Central memory CD8-positive, alpha-beta T cell (primary cell): ENCODE results near the gene IQUB.

ENCODE experiments used
- ATAC-seq: fragments of 150-1000 bp; cut with Tn5 transposase; replicated peaks from 2 replicates; pipeline ENCODE4 v1.10.0; 2022; ENCODE audit warnings: mild to moderate bottlenecking, moderate FRiP score, moderate number of reproducible peaks; ENCODE audit not compliant: poor library complexity, severe bottlenecking; ENCODE audit errors: extremely low read depth
- DNase-seq, 2 donors: peaks; one replicate each; pipeline ENCODE4 v3.0.0; 2021; ENCODE audit warnings: low spot score in 2 of 2
- H3K27ac Mint-ChIP-seq: one replicate; pipeline ENCODE4 v1.8.0; 2022; ENCODE audit warnings: low read depth, mild to moderate bottlenecking, moderate library complexity, mixed read lengths
- H3K27me3 Mint-ChIP-seq: one replicate; pipeline ENCODE4 v1.8.0; 2022; ENCODE audit warnings: mixed read lengths
- H3K36me3 Mint-ChIP-seq: one replicate; pipeline ENCODE4 v1.8.0; 2022; ENCODE audit warnings: mild to moderate bottlenecking, moderate library complexity, mixed read lengths; ENCODE audit not compliant: insufficient read depth
- H3K4me1 Mint-ChIP-seq: one replicate; pipeline ENCODE4 v1.8.0; 2022; ENCODE audit warnings: mixed read lengths
- H3K4me3 Mint-ChIP-seq: one replicate; pipeline ENCODE4 v1.8.0; 2022; ENCODE audit warnings: mild to moderate bottlenecking, moderate library complexity, mixed read lengths
- H3K9me3 Mint-ChIP-seq: one replicate; pipeline ENCODE4 v1.8.0; 2022; ENCODE audit warnings: mixed read lengths

IQUB gene

DNA sequence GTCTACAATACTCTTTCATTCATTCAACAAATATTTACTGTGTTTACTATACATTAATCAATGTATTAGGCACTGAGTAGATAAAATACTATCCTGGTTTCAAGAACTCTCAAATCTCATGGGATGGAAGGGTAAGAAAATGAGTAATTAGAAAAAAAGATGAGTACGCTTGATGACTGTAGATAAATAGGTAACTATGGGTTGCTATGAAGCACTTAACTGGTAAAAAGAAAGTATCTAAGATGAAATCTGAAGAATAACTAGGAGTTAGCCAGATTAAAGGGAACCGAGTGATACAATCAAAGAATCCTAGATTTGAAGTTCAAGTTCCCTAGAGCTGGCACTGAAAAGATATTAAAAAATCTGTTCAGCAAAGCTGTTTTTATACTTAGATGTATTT is 62.1 kb downstream of the IQUB start:
- no peak overlapping the region for H3K27ac Mint-ChIP-seq
- ATAC-seq (no peak), DNase-seq (no peak)
- H3K27me3 Mint-ChIP-seq, result peaks cover 42% of the 10 kb centered on the region
- H3K4me1 Mint-ChIP-seq, result no peaks in the 10 kb centered on the region
- H3K9me3 Mint-ChIP-seq, result peaks cover 6% of the 10 kb centered on the region
- H3K4me3 Mint-ChIP-seq, result no peak overlapping the region
- no peaks in the 10 kb centered on the region for H3K36me3 Mint-ChIP-seq

DNA sequence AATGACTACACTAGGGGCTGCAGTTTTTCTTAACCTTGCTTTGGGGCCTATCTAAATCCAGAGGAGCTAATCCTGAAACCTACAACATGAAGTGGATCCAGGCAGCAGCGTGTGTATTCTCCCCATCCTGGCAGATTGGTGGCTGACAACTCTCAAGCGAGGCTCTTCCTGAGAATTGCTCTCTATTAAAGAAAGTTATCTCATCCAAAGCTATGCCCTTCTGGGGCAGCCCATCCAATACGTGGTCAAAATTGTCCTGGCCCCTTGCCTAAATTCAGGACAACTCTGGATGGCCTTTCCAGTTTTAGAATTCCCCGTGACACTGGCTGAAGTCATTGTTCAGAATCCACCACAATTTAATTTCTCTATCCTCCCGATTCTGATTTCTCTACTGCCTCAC is 66.1 kb downstream of the IQUB start:
- H3K4me3 Mint-ChIP-seq, result no peak overlapping the region
- H3K36me3 Mint-ChIP-seq, result no peaks in the 10 kb centered on the region

DNA sequence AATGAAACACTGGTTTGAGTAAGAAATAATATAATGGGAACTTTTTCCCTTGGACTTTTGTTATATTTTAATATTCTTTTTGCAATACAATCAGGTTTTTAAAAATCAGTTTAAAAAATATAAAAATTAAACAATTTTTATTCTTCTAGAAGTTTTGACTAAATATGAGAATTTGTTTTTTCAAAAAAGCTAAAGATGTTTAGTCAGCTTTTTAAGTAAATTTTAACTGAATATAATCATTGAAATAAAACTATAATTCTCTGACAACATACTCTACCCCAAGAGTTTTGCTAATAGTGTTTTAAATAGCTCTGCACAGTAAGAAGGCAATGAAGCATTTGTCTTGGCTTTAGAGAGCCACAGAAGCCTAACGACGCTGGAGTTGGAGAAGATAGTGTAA is 70.5 kb downstream of the IQUB start:
- no peaks in the 10 kb centered on the region for H3K36me3 Mint-ChIP-seq
- no peak overlapping the region for H3K4me3 Mint-ChIP-seq
- no peak for DNase-seq
- H3K27ac Mint-ChIP-seq, result no peak overlapping the region
- H3K4me1 Mint-ChIP-seq, result no peaks in the 10 kb centered on the region
- no peaks in the 10 kb centered on the region for H3K9me3 Mint-ChIP-seq
- peaks cover 18% of the 10 kb centered on the region for H3K27me3 Mint-ChIP-seq
- no peak for ATAC-seq

More for the DNA sequence above, 66.1 kb downstream of the IQUB start:
- ATAC-seq, result no peak
- Mint-ChIP-seq H3K27me3 (peaks cover 18% of the 10 kb centered on the region), H3K4me1 (no peaks in the 10 kb centered on the region), H3K9me3 (no peaks in the 10 kb centered on the region), H3K27ac (no peak overlapping the region)
- DNase-seq, result no peak

DNA sequence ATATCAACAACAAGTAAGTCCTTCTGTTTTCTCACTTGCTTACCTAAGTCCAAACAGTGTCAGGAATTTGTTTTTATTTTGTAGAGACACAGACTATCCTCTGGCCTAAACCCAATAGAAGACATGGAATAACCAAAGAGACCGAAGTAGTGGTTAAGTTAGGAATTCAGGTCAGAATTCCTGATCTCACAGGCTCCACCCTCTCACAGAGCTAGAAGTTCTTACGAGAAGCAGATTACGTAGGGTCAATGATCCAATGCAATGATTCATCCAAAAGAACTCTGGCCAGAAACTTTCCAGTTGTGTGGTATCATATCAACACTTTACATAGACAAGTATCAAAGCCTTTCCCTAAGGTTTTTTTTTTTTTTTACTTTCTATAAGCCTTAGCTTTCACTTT is 73.8 kb downstream of the IQUB start:
- Mint-ChIP-seq H3K27me3 (no peaks in the 10 kb centered on the region), H3K27ac (no peak overlapping the region), H3K4me1 (no peaks in the 10 kb centered on the region), H3K36me3 (no peaks in the 10 kb centered on the region), H3K4me3 (no peak overlapping the region), H3K9me3 (no peaks in the 10 kb centered on the region)
- ATAC-seq (no peak), DNase-seq (no peak)

DNA sequence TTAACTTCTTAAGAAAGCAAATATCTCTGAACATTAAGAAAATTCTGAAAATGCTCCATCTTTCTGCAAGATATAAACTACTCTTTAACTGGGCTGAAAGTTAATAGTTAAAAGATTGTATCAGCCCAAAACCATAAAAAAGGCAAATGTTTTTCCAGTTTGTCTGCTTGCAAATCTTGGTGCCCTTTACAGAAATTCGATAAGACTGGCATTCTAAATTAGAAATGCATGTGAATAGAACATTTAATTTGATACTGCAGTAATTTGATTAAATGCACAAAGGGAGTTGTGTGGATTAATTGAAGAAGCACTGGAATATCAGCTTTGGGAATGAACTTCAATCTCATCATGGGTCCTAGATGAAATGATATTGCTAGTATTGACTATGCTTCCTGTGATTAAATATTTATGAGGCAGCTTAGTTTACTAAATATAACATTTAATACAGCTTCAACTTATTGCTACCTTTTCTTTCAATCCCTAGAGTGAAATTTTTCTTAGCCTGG is 78.4 kb downstream of the IQUB start:
- peaks cover 10% of the 10 kb centered on the region for H3K9me3 Mint-ChIP-seq
- no peak overlapping the region for H3K4me3 Mint-ChIP-seq
- DNase-seq (no peak), ATAC-seq (no peak)
- no peaks in the 10 kb centered on the region for H3K27me3 Mint-ChIP-seq
- no peaks in the 10 kb centered on the region for H3K4me1 Mint-ChIP-seq
- no peaks in the 10 kb centered on the region for H3K36me3 Mint-ChIP-seq
- H3K27ac Mint-ChIP-seq, result no peak overlapping the region

DNA sequence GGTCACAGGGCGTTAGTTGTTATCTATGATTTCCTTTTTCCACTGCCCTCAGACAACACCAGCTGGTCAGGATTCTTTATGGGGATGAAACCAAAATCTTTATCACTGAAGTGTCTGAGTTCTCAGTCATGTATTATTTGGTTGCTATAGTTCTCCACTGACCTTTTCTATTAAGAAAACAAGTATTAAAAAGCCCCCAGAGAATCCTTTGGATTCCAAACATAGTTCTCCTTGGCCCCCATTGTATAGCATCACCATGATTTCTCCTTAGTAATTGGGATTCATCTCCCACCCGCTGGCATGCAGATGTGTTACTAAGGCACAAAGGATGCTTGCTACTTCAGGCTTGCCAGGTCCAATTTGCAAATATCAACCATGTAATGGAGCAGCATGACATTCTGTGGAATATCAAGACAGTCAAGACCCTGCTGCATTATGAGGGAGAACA is 94.3 kb downstream of the IQUB start:
- Mint-ChIP-seq H3K27me3 (no peaks in the 10 kb centered on the region), H3K27ac (no peak overlapping the region), H3K9me3 (peaks cover 21% of the 10 kb centered on the region), H3K4me3 (no peak overlapping the region), H3K4me1 (no peaks in the 10 kb centered on the region), H3K36me3 (no peaks in the 10 kb centered on the region)
- ATAC-seq, result no peak
- no peak for DNase-seq

DNA sequence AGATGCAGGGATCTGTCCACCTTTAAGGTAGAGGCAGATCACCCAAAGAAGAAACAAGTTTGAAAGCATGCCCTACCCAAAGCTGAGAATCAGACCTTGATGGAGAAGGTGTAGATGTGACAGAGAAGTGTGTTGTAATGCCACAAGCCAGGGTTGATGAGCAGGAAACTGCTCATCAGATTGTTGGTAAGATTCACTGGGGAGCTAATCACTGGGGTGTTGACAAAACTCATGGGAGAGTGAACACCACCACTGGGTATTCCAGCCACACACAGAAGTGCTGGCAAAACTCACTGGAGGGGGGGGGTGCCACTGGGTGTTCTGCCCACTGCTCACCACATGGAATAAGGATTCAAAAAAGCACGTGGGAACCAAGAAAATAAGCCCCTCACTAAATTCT is 95.2 kb downstream of the IQUB start:
- Mint-ChIP-seq H3K27ac (no peak overlapping the region), H3K4me1 (no peaks in the 10 kb centered on the region), H3K9me3 (peaks cover 14% of the 10 kb centered on the region), H3K27me3 (no peaks in the 10 kb centered on the region), H3K4me3 (no peak overlapping the region), H3K36me3 (no peaks in the 10 kb centered on the region)
- DNase-seq (no peak), ATAC-seq (no peak)

DNA sequence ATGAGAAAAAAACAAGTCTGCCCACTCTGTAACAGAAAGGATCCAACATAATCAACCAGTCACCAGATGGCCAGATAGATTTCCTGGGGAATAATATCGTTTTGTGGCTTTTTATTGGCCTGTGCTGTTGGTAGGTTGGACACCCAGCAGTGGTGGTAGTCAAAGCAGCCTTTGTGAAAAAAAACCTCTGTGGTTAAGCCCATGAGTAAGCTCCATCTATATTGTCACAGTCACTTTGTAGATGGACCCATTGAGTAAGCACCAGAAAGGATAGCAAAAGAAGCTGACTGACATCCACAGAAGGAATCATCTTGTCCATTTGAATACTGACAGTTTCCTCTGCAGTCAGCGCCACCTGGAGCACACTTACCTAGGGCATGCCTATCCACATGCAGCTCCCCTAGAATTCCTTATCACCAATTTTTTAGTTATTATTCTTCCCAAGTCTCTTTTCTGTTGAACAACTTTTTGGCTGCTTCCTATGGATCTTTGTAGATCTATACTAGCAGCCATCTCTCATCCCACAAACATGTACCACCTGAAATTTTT is 96.9 kb downstream of the IQUB start:
- H3K4me3 Mint-ChIP-seq, result no peak overlapping the region
- H3K36me3 Mint-ChIP-seq, result no peaks in the 10 kb centered on the region
- DNase-seq, result no peak
- no peaks in the 10 kb centered on the region for H3K27me3 Mint-ChIP-seq
- H3K9me3 Mint-ChIP-seq, result peaks cover 5% of the 10 kb centered on the region
- no peak for ATAC-seq
- H3K27ac Mint-ChIP-seq, result no peak overlapping the region
- no peaks in the 10 kb centered on the region for H3K4me1 Mint-ChIP-seq

DNA sequence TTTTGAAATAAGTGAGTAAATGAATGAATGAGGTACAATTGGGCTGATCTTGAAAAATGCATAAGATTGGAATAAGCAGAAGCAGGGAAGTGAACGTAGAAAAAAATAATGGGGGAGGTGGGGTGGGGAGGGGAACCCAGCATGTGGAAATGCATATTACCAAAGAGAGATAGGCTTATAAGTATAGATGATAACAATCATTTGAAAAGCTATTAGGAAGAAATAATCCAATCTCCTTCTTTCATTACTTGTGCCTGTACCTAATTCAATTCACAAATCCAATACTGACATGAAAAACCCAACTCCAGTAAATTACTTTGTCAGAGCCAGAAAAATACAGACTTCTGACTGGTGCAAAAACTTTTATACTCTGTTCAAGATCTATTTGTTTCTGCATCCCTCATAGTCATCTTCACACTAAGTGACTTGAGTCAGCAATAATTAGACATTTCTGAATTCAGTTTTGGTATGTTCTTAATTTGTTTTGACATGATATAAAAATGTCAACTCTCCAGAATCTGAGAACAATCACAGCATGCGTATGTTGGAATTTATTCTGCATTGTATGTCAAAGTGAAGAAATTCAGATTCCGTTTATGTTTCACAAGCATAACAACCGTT is 99.2 kb downstream of the IQUB start:
- Mint-ChIP-seq H3K27me3 (no peaks in the 10 kb centered on the region), H3K36me3 (no peaks in the 10 kb centered on the region), H3K4me1 (no peaks in the 10 kb centered on the region), H3K27ac (no peak overlapping the region), H3K4me3 (no peak overlapping the region), H3K9me3 (no peaks in the 10 kb centered on the region)
- DNase-seq (no peak), ATAC-seq (no peak)

DNA sequence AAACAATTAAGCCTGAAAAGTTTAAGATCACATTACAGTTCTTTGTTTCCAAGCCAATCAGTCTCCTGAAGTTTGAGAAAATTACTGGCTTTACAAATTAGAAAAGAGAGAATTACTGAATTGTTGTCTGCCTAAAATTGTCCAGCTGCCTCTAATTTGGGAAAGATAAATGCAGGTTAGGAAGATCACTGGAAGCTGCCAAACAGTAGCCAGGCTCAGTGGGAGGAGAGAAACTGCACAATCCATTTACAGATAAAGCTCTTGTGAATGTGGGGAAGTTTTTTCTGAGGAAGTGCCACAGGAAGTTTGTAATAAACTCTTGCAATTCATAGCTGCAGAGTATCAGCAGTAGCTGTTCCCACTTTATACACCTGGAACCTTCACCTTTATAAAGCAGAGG is 100.7 kb downstream of the IQUB start:
- no peaks in the 10 kb centered on the region for H3K4me1 Mint-ChIP-seq
- H3K27ac Mint-ChIP-seq, result no peak overlapping the region
- DNase-seq (no peak), ATAC-seq (no peak)
- no peaks in the 10 kb centered on the region for H3K9me3 Mint-ChIP-seq
- no peaks in the 10 kb centered on the region for H3K36me3 Mint-ChIP-seq
- no peaks in the 10 kb centered on the region for H3K27me3 Mint-ChIP-seq
- no peak overlapping the region for H3K4me3 Mint-ChIP-seq

DNA sequence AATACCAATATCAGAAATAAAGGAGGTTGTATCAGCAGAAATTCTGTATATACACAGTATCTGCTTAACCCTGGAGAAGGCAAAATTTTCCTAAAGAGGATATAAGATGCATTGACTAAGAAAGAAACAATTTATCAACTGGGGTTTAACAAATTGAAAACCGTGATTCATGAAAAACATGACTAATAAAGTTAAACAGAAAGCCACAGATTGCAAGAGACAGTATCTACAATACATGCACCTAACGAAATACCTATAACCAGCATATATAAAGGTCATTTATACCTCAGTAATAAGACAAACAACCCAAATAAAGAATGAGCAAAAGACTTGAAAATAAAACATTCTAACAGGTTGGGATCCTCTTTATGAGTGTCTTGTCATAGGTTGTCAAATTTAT is 101.8 kb downstream of the IQUB start:
- ATAC-seq, result no peak

DNA sequence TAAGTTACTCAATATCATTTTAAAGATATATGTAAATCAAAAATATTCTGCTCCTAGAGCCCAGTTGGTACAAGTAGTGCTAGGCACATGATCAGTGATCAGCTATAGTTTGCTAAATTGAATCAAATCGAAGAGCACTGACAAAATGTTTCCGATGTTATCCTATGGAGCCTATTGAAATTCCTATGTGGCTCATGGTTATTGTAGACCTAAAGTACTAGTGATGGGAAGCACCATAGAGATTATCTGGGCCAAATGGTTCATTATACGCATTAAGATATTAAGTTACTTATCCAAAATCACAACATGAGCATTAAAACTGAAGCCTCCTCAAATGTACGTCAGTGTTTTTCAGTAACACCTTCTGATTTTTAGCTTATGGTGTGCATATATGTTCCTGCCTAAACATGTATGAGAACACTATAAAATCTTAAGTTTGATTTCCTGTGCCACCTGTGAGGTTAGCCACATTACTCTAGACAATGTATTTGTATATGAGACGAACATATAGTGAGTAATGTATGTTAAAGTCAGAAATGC is 103.2 kb downstream of the IQUB start:
- Mint-ChIP-seq H3K27ac (no peak overlapping the region), H3K9me3 (peaks cover 5% of the 10 kb centered on the region), H3K4me3 (no peak overlapping the region), H3K27me3 (no peaks in the 10 kb centered on the region), H3K4me1 (no peaks in the 10 kb centered on the region), H3K36me3 (no peaks in the 10 kb centered on the region)
- ATAC-seq, result no peak
- DNase-seq, result no peak

More for the DNA sequence above, 101.8 kb downstream of the IQUB start:
- Mint-ChIP-seq H3K4me3 (no peak overlapping the region), H3K4me1 (no peaks in the 10 kb centered on the region), H3K27me3 (no peaks in the 10 kb centered on the region), H3K27ac (no peak overlapping the region), H3K36me3 (no peaks in the 10 kb centered on the region), H3K9me3 (peaks cover 5% of the 10 kb centered on the region)
- DNase-seq, result no peak

DNA sequence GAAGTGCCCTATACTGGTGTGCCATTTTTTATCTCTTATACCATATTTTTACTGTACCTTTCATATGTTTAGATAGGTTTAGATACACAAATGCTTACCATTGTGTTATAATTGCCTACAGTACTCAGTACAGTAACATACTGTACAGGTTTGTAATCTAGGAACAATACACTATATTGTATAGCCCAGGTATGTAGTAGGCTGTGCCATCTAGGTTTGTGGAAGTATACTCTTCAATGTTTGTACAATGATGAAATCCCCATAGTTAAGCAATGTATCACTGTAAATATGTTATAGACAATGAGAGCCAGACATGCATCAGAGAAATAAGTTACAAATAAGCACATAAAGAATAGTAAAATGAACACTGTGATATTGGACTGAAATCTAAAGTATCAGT is 109.1 kb downstream of the IQUB start:
- DNase-seq, result no peak
- no peaks in the 10 kb centered on the region for H3K4me1 Mint-ChIP-seq
- no peak for ATAC-seq
- peaks cover 5% of the 10 kb centered on the region for H3K9me3 Mint-ChIP-seq
- no peaks in the 10 kb centered on the region for H3K27me3 Mint-ChIP-seq
- H3K27ac Mint-ChIP-seq, result no peak overlapping the region
- no peaks in the 10 kb centered on the region for H3K36me3 Mint-ChIP-seq
- no peak overlapping the region for H3K4me3 Mint-ChIP-seq
